HG03045 (cell line): Measurements from ENCODE around the gene CANX.
A peak's percentile ranks its signal among the peaks of the same experiment; 100 is the strongest.
"Not testable (repeated sequence)": the region's sequence is repeated elsewhere in the genome, so short reads cannot be mapped to it uniquely, and the experiment has no call there.

ENCODE experiments used
- ATAC-seq: cut with Tn5 transposase; IDR thresholded peaks from one replicate; pipeline ENCODE4 v1.9.1; 2021; ENCODE audit warnings: mild to moderate bottlenecking, moderate library complexity; ENCODE audit not compliant: unreplicated experiment

The CANX gene

DNA sequence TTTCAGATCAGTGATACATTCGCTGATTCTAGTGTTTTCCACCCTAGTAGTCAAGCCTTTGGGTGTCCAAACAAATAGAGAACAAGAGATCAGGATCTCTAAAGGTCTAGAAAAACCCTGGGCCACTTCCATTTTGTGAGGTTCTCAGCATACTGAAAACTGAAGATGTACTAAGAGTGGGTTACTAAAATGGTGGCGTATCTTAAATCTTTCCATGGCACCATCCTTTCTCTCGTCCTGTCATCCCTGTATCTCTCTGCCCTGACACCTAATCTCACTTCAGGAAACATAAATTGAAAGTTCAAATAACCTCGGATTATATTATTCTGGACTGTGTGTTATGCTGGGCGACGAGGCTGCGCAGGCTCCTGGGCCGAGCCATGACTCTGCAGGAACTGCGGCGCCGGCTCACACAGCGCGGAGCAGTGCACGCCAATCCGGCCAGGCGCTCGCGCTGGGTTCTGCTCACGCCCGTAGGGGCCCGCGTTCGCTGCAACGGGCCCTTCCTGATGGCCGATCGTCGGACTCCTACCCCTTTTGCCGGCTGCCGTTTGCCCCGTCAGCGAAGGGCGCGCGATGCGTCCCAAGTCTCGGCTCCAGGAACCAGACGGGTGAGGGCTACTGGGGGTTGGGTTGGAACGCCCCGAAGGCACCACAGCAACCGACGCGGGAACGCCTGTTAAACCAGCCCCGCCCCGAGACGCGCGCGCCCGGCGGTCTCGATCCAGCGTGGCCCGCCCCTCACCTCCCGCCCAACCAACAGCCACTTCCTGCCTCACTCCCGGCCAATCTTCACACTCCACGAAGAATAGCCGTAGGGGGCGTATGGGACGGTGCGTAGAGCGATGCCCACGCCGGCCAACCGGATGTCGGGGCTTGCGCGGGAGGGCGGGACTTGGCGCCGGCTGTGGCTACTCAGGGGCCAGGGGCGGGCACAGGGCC lies 503 bp upstream of the CANX start:
- ATAC-seq = peak; percentile 91

DNA sequence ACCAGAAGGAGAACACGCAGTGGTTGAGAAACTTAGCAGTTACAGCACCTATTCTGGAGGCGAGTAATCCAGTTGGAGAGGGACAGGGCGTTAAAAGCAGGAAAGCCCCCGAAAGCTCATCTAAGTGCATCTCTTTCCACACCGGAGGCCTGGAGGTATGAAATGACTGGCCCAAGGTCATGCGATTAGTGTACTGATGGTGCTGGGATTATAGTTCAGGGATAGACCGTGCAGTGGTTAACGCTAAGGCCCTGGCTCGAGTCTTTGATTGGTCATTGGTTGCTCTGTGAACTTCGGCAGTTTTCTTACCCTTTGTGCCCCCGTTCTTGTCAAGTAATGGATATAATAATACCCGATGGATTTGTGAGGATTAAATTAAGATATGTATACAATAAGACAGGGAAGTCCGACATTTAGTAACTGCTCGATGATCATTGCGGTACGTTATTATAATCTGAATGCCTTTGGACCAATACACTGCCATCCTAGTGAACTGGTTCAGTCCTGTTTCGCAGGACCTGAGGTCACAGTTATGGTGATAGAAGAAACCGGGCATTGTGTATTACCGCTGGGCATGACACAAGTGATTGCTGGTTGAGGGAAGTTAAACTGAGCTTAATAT lies 960 bp downstream of the CANX start:
- peak; percentile 18 for ATAC-seq

- ATAC-seq = no peak
These were observed 1.7 kb downstream of the CANX start for GRCh38 chr5:179700401-179700918.

- ATAC-seq = no peak
These were observed 17.5 kb downstream of the CANX start for GRCh38 chr5:179716286-179716685.

- no peak for ATAC-seq
These were observed 21.5 kb downstream of the CANX start for GRCh38 chr5:179720222-179720621.

GRCh38 chr5:179724163-179724562 lies 25.4 kb downstream of the CANX start:
- ATAC-seq = no peak

GRCh38 chr5:179727106-179727505 lies 28.3 kb downstream of the CANX start:
- ATAC-seq = no peak

GRCh38 chr5:179729303-179729702 lies 30.5 kb downstream of the CANX start:
- no peak for ATAC-seq

- no peak for ATAC-seq
These were observed 31.0 kb downstream of the CANX start for GRCh38 chr5:179729727-179730126.

DNA sequence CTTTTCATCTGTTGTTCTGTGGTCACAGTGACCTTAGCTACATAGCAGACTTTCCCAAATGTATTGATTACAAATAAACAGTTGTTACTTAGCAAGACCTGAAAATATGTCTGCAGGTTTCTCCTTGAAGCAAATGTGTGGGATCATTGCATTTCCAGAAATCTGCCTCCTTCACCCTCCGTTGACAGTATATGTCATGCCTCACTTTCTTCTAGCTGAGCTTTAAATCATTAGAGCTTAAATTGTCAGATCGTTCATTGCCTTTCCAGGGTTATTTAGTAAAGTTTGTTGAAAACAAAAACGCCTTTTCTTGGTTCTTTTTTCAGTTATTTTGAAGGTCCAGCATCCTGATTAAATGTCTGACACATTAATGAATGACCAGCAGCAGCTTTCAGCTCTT lies 31.6 kb downstream of the CANX start:
- no peak for ATAC-seq

DNA sequence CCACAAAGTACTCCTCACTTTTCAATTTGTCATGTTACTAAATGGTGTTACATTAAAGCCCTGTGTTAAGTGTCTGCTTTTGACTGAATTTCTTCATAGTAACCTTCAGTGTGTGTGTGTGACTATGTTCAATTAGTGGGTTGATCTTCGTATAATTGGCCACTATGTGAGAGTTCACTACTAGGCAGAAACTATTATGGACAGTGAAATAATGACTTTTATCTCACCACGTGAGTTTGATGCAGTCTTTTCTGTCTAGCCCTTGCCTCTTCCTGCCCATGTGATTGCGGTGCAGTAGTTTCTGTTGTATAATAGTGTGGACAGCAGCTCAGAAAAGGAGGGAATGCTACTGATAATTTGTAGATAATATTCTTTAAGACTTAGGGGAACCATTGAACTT lies 32.1 kb downstream of the CANX start:
- ATAC-seq = no peak

GRCh38 chr5:179731791-179732411 lies 33.1 kb downstream of the CANX start:
- ATAC-seq = peak; percentile 14

GRCh38 chr5:179732412-179732917 lies 33.7 kb downstream of the CANX start, which contains the start of gene MAML1:
Gene MAML1, plus strand, starts transcription at chr5:179732822. Its CDS starts 291 bp downstream, at chr5:179733113.
- peak; percentile 95 for ATAC-seq

DNA sequence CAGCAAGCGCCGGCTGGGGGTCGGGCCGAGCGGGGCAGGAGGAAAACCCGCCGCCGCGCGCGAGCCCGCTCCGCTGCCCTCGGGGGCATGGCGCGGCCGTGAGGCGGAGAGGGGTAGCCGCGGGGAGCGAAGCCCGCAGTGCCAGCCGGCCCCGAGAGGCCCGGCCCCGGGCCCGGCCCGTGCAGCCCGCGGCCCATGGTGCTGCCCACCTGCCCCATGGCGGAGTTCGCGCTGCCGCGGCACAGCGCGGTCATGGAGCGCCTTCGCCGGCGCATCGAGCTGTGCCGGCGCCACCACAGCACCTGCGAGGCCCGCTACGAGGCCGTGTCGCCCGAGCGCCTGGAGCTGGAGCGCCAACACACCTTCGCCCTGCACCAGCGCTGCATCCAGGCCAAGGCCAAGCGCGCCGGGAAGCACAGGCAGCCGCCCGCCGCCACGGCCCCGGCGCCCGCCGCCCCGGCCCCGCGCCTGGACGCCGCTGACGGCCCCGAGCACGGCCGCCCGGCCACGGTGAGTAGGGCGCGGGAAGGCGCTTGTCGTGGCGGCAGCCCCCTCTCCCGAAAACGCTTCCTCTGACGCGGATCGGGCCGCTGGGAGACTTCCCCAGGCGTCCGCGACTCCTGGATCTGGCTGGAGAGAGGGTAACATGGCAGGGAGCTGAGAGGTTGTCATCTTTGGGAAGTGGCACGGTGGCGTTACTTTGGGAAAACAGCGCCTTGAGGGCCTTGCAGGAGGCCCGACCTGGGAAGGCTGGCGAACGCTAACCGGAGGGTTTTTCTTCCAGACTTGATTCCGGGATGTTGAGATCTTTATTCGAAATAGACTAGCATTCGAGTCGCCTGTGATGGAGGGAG lies 34.4 kb downstream of the CANX start:
- peak; percentile 36 for ATAC-seq

DNA sequence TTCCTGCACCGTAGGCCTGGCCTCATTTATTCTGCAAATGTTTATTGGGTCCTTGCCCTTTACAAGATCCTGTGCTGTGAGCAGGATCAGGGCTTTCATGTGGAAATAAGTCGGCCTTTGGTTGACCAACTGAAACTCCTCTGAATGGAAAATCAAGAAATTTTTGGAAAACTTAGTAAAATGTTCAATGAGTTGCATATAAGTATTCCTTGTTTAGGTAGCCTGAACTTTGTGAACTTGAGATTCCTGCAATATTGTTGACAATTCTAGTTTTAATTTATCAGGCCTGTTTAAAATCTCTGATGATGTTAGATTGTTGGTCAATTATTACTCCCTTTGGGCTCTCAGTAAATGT lies 35.0 kb downstream of the CANX start:
- ATAC-seq = no peak

DNA sequence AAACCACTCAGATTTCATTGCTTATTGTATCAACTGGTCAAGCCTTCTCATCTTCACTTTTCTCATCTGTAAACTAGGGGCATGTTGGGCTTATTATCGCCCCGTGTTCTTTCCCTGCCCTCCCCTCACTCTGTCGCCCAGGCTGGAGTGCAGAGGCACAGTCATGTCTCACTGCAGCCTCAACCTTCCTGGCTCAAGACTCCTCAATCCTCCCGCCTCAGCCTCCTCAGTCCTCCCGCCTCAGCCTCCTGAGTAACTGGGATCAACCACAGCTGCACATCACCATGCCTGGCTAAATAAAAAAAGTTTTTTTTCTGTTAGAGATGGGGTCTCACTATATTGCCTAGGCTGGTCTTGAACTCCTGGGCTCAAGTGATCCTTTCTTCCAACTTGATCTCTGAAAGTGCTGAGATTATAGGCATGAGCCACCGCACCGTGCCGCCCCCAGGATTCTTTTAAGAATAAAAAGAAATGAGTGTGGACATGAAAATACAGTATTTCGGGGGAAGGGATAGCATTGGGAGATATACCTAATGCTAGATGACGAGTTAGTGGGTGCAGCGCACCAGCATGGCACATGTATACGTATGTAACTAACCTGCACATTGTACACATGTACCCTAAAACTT lies 35.9 kb downstream of the CANX start:
- ATAC-seq = no peak

- ATAC-seq = no peak
These were observed 40.0 kb downstream of the CANX start for GRCh38 chr5:179738742-179739141.

DNA sequence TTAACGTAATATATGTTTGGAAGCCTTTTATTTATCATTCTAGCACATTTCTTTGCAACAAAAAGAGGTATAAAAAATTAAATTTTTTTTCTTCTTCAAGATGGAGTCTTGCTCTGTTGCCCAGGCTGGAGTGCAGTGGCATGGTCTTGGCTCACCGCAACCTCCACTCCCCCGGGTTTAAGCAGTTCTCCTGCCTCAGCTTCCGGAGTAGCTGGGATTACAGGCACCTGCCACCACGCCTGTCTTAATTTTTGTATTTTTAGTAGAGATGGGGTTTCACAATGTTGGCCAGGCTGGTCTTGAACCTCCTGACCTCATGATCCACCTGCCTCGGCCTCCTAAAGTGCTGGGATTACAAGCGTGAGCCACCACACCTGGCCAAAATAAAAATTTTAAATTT lies 45.3 kb downstream of the CANX start:
- ATAC-seq = not testable (repeated sequence)

GRCh38 chr5:179746872-179747271 lies 48.1 kb downstream of the CANX start:
- no peak for ATAC-seq

GRCh38 chr5:179747811-179748210 lies 49.0 kb downstream of the CANX start:
- ATAC-seq = no peak
